ENCODE data around the gene CERS4. TPM values are rescaled to one million over a fixed set of nuclear protein-coding genes. Genes with fewer than 3 reads are reported as not detected.

CERS4 gene
- total and polyA plus RNA-seq, 2 donors (not counting 3 experiments of a cell fraction or from before 2014, with no cell fraction given), result 4.9 to 7.7 TPM

- FAIRE-seq, result no peak
- ChIA-PET CTCF (interaction anchor here (0.6 to 9.2 kb wide), 4 partner anchors 8 to 307 kb away, joined by 4 to 117 read pairs (median 56); partner anchors contain the start of gene TIMM44), POLR2A (no interaction called here)
- TF ChIP-seq JUN (IDR thresholded peaks at IDR 0.05; ENCODE audit: borderline replicate concordance, insufficient read depth, insufficient read length, low read depth), result no peak
- no peak for TF ChIP-seq MYC (IDR thresholded peaks at IDR 0.05; ENCODE audit: low read depth, low read length)
- no peak for TF ChIP-seq MAX (IDR thresholded peaks at IDR 0.05; ENCODE audit: insufficient read depth, insufficient read length)
- TF ChIP-seq EZH2 (IDR thresholded peaks at IDR 0.05; ENCODE audit: borderline replicate concordance, low read depth, low read length, severe bottlenecking), result no peak
- TF ChIP-seq FOS (IDR thresholded peaks at IDR 0.05; ENCODE audit: borderline replicate concordance, insufficient read depth, low read length), result no peak
- TF ChIP-seq CTCF (IDR thresholded peaks at IDR 0.05; ENCODE audit: extremely low read depth in 1 of 2, insufficient read depth in 1 of 2, low read depth in 1 of 2, low read length in 2 of 2), result no peak
- TF ChIP-seq GATA2 (IDR thresholded peaks at IDR 0.05; ENCODE audit: insufficient read depth, insufficient read length, low read depth, low read length), result no peak
- no peak for TF ChIP-seq POLR2AphosphoS5 (IDR thresholded peaks at IDR 0.05; ENCODE audit: insufficient read depth, low read depth, low read length)
- no peak for TF ChIP-seq POLR2A (IDR thresholded peaks at IDR 0.05; ENCODE audit: low read depth, low read length)
- no peaks in the 10 kb centered on the region for H3K9me1 ChIP-seq (replicated peaks; ENCODE audit: control insufficient read depth, extremely low read depth, insufficient read depth, low read length)
- no peaks in the 10 kb centered on the region for H3K79me2 ChIP-seq (ENCODE audit: control insufficient read depth, insufficient read depth, low read length)
- DNase-seq (ENCODE audit: low read depth, low spot score), result no peak
- no peak overlapping the region for H2AFZ ChIP-seq (ENCODE audit: low read depth, low read length)
- no TSS peak for BruUV-seq (replicated peaks)
- intact Hi-C loops (cut with micrococcal nuclease), result no loop called here
- dilution Hi-C loops (cut with MboI; ENCODE audit: extremely low pct_ligation_motif_present, low sequenced_read_pairs), result no loop called here
- no peak overlapping the region for H3K9ac ChIP-seq (replicated peaks; ENCODE audit: extremely low read depth, insufficient read depth, low read length)
- H3K27me3 ChIP-seq (ENCODE audit: control insufficient read depth in 2 of 2, insufficient read depth in 2 of 2, low read length in 2 of 2), result no peaks in the 10 kb centered on the region
- H3K4me2 ChIP-seq (ENCODE audit: insufficient read depth, low read length), result no peak overlapping the region
- H3K27ac ChIP-seq (ENCODE audit: insufficient read depth, low read depth, low read length), result no peak overlapping the region
- no peaks in the 10 kb centered on the region for H3K36me3 ChIP-seq (ENCODE audit: control insufficient read depth in 2 of 2, extremely low read depth in 1 of 2, insufficient read depth in 2 of 2, low read length in 2 of 2)
- no peaks in the 10 kb centered on the region for H3K9me3 ChIP-seq (replicated peaks; ENCODE audit: control insufficient read depth, insufficient read depth, low read length)
- no peaks in the 10 kb centered on the region for H3K4me1 ChIP-seq (ENCODE audit: control insufficient read depth, extremely low read depth, insufficient read depth, low read length)
- no peaks in the 10 kb centered on the region for H4K20me1 ChIP-seq (replicated peaks; ENCODE audit: control insufficient read depth, extremely low read depth, insufficient read depth, low read length)
- no peak overlapping the region for H3K4me3 ChIP-seq (replicated peaks in 1 of 3; ENCODE audit: insufficient read depth in 1 of 3, low read depth in 1 of 3, low read length in 3 of 3)
Observed at GRCh38 chr19:8251025-8251472, 41.9 kb downstream of the CERS4 start.
